ELF-1 (cell line): ENCODE measurements around the gene FMNL2.

ENCODE experiments used
- DNase-seq: peaks from one replicate; pipeline ENCODE4 v3.0.0-alpha.2; 2016; ENCODE audit warnings: low read depth, low spot score

Gene FMNL2

GRCh38 chr2:152425765-152426727 lies 91.1 kb downstream of the FMNL2 start:
- no peak for DNase-seq

- no peak for DNase-seq
Measured at GRCh38 chr2:152426801-152427200, 91.8 kb downstream of the FMNL2 start.

- no peak for DNase-seq
Measured at GRCh38 chr2:152427902-152428301, 92.9 kb downstream of the FMNL2 start.

- no peak for DNase-seq
Measured at GRCh38 chr2:152428800-152429582, 94.0 kb downstream of the FMNL2 start.

- no peak for DNase-seq
Measured at GRCh38 chr2:152430876-152431275, 95.9 kb downstream of the FMNL2 start.

- no peak for DNase-seq
Measured at GRCh38 chr2:152431370-152432098, 96.6 kb downstream of the FMNL2 start.

GRCh38 chr2:152432206-152432653 lies 97.3 kb downstream of the FMNL2 start:
- DNase-seq: no peak

GRCh38 chr2:152432765-152433164 lies 97.8 kb downstream of the FMNL2 start:
- no peak for DNase-seq

GRCh38 chr2:152433289-152433688 lies 98.3 kb downstream of the FMNL2 start:
- DNase-seq: no peak

- no peak for DNase-seq
Measured at GRCh38 chr2:152433791-152434190, 98.8 kb downstream of the FMNL2 start.

GRCh38 chr2:152434395-152435182 lies 99.6 kb downstream of the FMNL2 start:
- DNase-seq: no peak

GRCh38 chr2:152436148-152436547 lies 101.2 kb downstream of the FMNL2 start:
- no peak for DNase-seq

GRCh38 chr2:152437276-152438108 lies 102.5 kb downstream of the FMNL2 start:
- no peak for DNase-seq

- no peak for DNase-seq
Measured at GRCh38 chr2:152440049-152440448, 105.1 kb downstream of the FMNL2 start.

GRCh38 chr2:152440460-152440859 lies 105.5 kb downstream of the FMNL2 start:
- no peak for DNase-seq

GRCh38 chr2:152441961-152442360 lies 107.0 kb downstream of the FMNL2 start:
- no peak for DNase-seq

- DNase-seq: no peak
Measured at GRCh38 chr2:152443771-152444170, 108.8 kb downstream of the FMNL2 start.

- no peak for DNase-seq
Measured at GRCh38 chr2:152444448-152444847, 109.5 kb downstream of the FMNL2 start.

GRCh38 chr2:152445375-152445774 lies 110.4 kb downstream of the FMNL2 start:
- DNase-seq: no peak

GRCh38 chr2:152445791-152446201 lies 110.8 kb downstream of the FMNL2 start:
- DNase-seq: no peak
